Amniotic epithelial cell (primary cell): ENCODE measurements around the gene FAM168B.
"Not testable (repeated sequence)": the region's sequence is repeated elsewhere in the genome, so short reads cannot be mapped to it uniquely, and the experiment has no call there.

Experiments used
- DNase-seq: peaks from one replicate; pipeline ENCODE4 v3.0.0-alpha.2; 2010; ENCODE audit warnings: low read depth

Gene FAM168B, protein sequence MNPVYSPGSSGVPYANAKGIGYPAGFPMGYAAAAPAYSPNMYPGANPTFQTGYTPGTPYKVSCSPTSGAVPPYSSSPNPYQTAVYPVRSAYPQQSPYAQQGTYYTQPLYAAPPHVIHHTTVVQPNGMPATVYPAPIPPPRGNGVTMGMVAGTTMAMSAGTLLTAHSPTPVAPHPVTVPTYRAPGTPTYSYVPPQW

DNA sequence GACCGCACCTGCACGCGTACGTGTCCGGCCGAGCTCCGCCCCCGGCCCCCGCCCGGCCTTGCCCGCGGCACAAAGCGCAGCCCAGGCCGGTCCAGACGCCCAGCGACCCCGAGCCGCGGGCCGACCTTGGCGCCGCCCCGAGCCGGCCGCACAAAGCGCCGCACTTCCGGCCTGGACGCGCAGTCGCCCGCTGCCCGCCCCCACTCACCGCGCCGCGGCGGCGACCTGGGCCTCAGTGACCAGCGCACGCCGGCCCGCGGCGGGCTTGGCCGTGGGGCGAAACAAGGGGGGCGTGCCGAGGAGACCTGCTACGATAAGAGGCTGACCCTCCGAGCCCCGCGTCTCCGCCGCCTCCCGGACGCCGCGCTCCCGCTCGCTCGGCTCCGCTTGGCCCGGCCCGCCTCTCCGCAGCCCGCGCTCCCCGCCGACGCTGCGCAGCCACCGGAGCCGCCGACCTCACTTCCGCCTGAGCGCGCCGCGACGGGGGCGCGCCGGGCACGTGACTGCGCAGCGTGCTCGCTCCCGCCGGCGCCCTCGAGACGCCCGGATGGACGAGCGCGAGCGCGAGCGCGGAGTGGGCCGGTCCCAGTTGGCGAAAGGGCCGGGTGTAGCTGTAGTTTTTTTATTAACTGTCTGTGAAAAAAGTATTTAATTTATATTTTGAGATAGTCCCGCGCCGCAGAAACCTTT, at the start of gene FAM168B:
FAM168B (minus strand) TSS at position 455 of the 690 bp plus-strand sequence. CDS start 10,814 bp downstream, outside the sequence.
- peak; percentile 84 for DNase-seq

DNA sequence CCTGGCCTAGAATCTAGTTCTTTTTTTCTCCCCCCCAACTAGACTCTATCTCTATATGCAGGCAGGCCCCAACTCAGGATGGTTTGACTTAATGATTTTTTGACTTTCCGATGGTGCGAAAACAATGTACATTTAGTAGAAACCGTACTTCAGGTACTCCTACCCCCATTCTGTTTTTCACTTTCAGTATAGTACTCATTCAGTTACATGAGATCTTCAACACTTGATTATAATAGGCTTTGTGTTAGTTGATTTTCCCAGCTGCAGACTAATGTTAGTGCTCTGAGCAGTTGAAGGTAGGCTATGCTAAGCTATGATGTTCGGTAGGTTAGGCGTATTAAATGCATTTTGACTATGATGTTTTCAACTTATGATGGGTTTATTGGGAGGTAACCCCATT, 49.6 kb upstream of the FAM168B start:
- DNase-seq, result no peak

DNA sequence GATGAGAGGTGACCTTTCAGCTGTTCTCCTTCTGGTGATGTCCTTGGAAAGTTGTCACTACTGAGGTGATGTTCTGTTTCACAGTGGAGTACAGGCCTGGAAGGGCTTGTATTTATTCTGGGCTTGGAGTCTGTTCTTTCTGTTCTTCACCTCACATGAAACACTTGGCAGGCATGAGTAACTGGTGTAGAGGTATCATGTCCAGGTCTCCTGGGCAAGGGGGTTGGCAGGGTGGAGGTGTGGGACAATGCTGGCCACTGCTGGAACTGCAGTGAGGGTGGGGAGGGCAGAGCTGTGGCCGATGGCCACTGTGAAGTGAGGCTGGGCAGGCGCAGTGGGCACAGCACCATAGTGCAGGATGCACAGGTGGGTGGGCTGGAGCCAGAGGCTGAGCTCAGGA, 47.3 kb upstream of the FAM168B start:
- no peak for DNase-seq

DNA sequence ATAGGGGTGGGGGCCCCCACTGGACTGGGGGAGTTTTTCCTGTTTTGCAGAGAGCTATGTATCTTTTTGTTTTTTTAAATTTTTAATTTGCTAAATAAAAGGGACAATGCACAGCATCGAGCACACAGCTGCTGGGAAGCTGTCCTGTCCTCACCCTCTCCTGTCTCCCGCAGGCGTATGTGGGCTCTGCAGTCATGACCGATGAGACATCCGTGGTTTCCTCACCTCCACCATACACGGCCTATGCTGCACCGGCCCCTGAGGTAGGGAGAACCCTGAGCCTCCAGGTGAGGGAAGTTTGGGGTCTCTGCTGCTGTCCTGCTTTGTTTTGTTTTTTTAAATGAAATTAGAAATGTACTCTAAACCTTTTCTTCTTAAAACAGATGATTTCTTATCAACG, 39.5 kb upstream of the FAM168B start:
- DNase-seq, result no peak

DNA sequence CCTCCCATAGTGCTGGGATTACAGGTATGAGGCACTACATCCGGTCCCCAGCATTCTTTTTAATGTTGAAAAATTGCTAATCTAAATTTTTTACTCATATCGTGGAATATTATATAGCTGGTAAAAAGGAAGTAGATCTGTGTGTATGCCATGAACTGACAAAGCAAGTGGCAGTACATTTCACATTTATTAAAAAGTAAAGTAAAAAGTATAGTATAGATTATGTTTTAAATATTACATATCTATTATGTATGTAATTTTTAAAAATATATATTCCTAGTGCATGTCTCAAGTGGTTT, 37.0 kb upstream of the FAM168B start:
- DNase-seq, result no peak

DNA sequence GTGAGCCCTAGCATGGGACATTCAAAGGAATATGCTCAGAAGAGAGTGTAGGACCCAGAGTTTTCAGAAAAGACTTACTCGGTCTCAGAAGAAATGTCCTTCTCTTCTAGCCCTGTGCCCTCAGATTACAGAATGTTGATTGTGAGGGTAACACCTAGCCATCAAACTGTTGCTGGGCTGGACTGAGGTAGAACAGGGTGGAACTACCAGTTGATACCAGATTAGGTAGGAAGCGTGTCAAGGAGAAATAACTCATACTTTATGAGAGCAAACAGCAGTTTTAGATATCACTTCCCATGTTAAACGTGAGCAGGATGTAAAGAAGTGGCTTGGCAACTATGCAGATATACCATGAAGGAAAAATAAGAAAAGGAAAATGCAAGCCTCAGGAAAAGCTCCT, 34.7 kb upstream of the FAM168B start:
- no peak for DNase-seq

DNA sequence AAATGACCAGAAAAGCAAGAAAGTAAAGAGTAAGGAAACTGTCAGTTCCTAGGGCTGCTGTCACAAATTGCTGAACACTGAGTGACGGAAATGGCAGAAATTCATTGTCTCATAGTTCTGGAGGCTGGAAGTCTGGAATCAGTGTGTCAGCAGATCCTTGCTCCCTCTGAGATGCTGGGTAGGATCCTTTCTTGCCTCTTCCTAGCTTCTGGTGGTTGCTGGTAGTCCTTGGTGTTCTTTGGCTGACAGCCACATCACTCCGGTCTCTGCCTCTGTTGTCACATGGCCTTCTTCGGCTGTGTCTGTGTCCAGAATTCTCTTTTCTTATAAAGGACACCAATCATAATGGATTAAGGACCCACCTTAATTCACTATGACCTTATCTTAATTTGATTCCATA, 33.8 kb upstream of the FAM168B start:
- no peak for DNase-seq

DNA sequence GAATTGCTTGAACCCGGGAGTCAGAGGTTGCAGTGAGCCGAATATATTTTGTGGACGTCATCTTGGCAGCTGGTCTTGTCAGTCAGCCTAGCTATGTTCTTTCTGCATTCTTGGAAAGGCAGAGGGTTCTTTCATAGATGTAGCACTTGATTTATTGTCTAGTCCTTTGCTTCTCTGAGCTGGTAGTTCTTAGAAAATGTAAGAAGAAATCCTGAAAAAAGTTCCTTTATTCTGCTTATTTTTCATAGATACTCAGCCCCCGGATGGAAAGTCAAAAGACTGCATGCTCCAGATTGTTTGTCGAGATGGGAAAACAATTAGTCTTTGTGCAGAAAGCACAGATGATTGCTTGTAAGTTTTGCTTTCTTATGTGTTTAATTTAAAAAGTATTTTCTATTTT, 33.2 kb upstream of the FAM168B start:
- peak; percentile 49 for DNase-seq

DNA sequence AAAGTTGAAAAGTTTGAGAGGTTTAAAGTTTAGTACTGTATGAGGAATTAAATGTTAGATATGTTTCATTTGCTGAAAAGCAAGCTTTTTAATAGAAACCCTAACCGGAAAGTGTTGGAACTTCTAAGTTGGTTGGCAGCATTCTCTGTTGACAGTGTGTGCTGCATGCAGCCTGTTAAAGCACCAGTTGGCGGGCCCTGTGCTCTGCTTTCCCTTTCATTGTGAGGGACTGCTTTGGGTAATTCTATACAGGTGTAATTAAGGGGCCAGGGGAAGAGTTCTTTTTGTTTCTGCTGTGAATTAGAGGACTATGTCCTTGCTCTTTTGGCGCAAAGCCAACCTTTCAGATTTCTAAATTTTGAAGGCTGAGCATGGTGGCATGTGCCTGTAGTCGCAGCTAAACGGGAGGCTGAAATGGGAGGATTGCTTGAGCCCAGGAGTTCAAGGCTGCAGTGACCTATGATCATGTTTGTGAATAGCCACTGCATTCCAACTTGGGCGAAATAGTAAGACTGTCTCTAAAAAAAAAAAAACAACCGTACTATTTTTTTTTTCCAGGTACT, 32.0 kb upstream of the FAM168B start:
- DNase-seq, result no peak

DNA sequence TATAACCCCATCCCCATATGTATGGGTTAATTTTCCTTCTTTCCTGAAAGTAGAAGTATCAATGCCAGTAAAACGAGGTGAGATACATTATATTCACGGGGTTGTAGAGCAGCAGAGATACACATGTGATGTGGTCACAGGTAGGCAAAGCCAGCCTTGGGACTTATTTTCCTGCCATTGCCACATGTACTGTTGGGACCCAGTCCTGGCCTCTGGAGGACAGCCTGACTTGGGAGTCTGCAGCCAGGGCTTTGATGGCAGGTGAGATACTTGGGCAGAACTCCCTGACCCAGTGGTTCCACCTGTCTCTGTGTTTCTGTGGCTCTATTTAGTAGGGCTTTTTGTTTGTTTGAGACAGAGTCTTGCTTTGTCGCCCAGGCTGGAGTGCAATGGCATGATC, 29.9 kb upstream of the FAM168B start:
- no peak for DNase-seq

DNA sequence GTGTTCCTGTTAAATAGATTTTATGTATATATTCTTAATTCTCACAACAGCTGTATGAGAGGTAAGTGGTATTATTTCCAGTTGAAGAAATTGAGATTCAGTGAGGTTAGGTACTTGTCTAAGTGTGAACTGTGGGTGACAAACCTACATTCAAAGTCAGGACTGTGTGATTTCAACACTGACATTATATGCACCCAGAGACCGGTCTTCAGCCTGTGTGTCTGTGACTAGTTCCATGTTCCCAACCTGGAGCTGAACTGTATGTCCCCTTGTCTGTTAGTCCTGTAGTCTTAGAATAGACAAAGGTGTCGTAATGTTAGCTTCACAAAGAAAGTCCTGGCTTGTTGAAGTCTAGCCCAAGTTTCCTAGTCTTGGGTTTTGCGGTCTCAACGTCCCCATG, 29.2 kb upstream of the FAM168B start:
- DNase-seq, result no peak

DNA sequence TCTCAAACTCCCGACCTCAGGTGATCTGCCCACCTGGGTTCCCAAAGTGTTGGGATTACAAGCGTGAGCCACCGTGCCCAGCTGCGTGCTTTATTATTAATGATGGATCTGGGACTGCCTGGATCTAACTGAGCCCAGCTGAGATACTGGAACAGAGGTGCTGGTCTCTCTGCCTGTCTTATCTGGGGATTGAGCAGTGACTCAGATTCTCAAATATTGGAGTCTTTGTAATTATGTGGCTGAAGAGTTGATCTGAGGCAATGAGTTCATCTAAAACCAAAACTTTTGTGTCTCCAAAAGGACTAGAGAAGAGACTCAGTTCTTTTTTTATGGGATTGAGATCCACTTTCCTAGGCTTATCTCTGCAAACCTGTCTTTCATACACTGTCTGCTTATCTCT, 28.2 kb upstream of the FAM168B start:
- DNase-seq, result peak; percentile 68

DNA sequence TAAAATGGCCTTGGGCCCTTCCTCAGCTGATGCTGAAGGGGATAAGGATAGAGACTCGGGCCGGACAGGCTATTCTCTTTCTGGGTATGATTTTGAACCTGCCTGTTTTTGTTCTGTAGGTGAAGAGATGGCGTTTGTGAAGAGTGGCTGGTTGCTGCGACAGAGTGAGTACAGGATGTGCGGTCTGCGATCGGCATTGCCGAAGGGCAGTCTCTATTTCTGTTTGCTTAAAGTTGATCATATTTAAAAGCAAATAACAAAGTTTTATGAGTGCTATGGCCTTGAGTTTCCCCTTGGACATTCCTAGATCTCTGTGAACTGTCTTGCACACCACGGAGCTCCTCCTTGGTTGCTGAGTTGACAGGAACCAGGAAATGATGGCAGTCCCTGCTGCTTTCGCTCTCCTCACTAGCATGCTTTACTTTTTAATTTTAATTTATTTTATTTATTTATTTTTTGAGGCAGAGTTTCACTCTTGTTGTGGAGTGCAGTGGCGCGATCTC, 27.6 kb upstream of the FAM168B start:
- no peak for DNase-seq

DNA sequence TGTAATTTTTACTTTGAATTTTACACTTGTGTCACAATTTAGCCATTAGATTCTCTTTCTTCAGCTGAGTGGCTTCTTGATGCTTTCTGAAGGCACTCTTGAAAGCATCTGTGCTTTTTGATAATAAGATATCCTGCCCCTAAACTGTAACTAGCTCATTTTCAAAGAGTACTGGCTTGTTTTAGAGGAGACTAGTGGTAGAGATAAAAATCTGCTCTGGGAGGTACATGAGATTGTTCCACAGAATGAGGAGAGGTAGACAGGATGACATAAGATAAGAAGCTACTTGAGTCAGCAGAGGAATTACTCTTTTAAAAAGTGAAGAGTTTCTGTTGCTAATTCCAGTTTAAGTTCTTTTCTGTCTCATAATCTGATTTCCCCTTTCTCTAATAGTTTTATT, 22.5 kb upstream of the FAM168B start:
- peak; percentile 27 for DNase-seq

DNA sequence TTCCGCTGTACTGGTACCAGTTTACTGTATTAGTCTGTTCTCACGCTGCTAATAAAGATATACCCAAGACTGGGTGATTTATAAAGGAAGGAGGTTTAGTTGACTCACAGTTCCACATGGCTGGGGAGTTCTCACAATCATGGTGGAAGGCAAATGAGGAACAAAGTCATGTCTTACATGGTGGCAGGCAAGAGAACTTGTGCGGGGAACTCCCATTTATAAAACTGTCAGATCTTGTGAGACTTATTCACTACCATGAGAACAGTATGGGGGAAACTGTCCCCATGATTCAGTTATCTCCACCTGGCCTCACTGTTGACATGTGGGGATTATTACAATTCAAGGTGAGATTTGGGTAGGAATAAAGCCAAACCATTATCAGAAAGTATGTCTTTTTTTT, 21.7 kb upstream of the FAM168B start:
- DNase-seq, result not testable (repeated sequence)

DNA sequence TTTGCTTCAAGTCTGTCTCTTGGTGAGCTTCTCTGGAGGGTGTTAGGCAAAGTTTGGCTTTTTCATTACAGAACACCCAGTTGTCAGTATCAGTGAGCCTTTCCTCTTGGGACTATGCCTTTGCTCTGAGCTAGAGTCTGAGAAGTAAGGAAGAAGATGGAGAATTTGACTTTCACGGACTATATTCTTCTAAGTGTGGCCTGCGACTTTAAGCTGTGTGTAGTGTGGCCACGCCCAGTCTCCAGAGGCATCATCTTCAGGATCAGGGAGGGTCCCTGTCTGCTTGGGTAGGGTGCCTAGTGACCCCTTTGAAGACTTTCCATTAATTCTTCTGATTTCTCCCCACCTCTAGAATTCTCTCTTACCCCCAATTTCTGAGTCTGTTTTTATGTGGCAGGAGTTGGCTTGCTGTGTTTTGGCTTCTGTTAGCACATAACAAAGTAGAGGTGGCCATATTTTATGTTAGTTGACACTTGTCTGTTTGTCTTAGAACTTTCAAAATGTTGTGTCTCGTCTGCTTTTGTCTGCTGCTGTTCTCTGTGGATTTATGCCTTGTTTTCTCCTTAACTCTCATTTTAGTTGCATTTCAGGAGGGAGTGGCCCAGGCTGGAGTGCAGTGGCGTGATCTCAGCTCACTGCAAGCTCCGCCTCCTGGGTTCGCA, 20.4 kb upstream of the FAM168B start:
- DNase-seq, result no peak

DNA sequence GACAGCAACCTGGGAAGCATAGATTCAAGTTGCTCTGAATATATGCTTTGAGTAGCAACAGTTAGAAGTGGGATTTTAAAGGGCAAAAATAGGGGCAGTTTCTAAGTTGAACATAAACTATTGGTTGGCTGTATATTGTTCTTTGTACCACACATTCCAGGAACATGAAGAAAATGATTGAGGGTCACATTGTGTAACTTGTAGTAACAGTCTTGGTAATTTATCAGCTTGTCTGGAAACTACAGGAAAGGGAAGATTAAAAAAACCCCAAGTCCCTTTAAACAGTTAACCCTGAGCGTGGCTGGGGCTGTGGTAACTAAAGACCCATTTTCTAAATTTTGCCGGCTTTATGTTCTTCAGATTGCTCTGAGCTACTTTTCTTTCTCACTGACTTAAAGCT, 19.3 kb upstream of the FAM168B start:
- DNase-seq, result peak; percentile 63

DNA sequence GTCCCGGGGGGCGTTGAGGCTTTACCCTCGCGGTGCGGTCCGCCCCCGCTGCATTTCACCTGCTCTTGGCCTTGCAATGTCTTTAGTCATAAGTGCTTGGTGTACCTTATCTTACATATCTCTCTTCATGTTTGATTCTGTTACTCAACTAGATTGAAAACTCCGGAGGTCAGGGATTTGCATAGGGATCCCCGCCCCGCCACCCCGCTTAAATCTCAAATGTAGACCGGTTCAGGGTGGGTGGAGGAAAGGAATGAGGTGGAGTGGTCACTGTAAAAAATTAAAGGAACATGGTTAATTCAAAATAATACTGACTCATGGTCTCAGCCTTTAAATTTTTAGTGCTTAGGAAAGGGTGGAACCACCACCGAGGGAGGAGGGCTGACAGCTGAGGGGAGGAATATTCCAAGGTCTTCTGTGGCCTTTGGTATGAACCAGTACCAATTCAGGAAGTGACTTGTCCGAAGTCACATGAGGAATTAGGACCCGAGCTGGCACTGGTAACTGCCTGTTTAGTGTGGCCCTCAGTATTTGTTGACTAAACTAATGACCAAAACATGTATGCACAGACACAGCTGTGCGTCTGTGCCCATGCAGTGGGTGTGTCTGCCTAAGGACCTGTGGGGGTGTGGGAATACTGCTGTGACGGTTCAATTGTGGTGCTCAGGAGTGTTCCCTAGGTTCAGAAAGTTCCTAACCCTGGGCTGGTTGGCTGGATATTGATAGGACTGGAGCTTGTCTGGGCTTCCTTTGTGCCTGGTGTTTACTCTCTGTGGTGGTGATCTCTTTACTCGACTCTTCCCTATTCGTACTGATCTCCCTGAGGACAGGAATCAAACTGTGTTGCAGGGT, 12.9 kb upstream of the FAM168B start:
- DNase-seq, result peak; percentile 54

DNA sequence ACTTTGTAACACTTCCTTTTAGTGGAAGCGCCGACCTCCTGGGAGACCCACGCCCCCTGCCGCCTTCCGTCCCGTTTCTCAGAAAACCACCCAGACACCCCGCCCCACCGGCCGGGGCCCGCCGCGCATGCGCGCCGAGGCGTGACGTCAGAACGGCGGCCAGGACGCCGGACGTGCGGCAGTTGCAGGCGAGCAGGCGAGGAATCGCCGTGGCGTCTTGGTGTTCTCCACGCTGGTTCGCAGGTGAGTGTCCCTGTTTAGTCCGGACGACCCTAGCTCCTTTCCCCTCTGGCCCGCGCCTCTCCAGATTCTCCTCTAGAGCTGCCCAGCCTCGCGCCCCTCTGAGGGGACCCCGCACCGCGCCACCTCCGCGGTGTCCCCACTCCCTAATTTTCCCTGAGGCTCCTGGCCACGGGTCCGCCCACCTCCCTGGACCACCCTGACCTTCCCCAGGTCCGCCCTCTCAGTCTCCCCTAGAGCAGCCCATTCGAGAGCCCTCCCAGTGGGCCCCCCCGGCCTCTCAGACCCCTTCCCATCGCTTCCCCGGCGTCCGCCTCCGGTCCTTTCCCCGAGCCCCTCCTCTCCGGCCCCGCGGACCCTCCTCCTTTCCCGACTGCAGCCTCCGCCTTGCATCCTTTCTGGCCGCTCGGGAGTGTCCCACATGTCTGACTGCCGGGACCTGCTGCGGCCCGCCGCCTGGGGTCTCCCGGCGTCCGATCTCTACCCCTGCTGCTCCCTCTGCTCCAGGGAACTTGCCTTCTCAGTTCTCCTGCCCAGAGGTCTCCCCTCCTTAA, 12.1 kb upstream of the FAM168B start, which contains the start of gene PLEKHB2:
PLEKHB2 (plus strand) TSS at position 181 of the 794 bp plus-strand sequence. CDS start 15,606 bp downstream, outside the sequence.
- peak; percentile 77 for DNase-seq

DNA sequence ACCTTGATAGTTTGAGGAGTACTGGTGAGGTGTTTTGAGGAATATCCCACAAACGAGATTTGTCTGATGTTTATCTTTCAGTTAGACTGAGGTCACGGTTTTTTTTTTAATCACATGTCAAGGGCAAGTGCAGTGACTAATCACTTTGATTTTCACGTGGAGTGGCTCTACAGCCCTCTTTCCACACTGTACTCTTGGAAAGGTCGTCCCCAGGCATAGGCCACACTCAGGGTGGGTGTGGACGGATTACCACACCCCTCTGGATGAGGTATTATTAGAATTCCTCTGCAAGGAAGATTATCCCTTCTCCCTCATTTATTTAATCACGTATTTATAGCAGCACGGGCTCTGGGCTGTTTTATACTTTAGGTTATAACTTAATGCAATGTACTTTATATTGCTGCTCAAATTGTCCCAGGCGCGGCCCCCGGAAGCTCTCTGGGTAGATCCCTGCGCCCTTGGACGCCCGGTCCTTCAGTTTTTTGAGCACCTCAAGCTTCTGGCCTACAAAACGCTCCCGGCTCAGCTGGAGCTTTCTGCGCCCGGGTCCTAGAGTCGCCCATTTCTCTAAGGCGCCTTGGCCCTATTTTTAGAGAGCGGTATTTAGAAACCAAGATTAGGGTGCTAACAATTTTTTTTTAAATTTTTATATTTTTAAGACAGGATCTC, 11.4 kb upstream of the FAM168B start:
- DNase-seq, result peak; percentile 77

DNA sequence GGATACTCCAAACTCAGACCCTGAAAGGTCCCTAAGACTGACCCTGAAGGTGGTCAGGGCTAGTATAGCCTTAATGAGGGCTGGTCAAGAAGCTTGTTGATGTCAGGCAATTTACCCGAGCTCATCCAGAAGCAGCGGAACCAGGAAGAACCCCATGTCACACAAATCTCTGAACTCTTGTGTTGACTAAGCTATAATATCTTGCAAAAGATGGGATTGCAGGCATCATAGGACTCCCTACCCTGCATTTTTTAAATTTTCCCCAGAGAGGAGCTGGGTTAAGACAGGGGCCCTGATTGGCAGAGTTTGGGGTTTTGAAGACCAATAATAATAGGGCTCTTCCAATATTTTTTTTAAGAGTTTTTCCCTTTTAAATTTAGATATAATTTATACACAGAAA, 9.9 kb upstream of the FAM168B start:
- no peak for DNase-seq
